ENCODE data around the gene CDYL. TPM values are rescaled to one million over a fixed set of nuclear protein-coding genes. Genes with fewer than 3 reads are reported as not detected.

CDYL gene
- total RNA-seq, 1 experiment from 2014 or later, result 38.4 TPM

- Histone ChIP-seq H3K79me2 (ENCODE audit: low read length) (no peaks in the 10 kb centered on the region), H3K36me3 (ENCODE audit: low read depth, low read length) (no peaks in the 10 kb centered on the region), H3K27ac (ENCODE audit: low read length) (no peak overlapping the region), H3K9ac (ENCODE audit: low read length) (no peak overlapping the region), H3K9me3 (ENCODE audit: low read length) (no peaks in the 10 kb centered on the region), H4K20me1 (ENCODE audit: low read length) (no peaks in the 10 kb centered on the region), H3K4me1 (ENCODE audit: insufficient read depth, low read length) (peaks cover 4% of the 10 kb centered on the region; the same call in 1 of the 2 replicates), H3K4me3 (ENCODE audit: low read length) (no peak overlapping the region), H3K4me2 (ENCODE audit: low read length) (no peak overlapping the region), H3F3A (ENCODE audit: low read length, unreplicated experiment) (no peaks in the 10 kb centered on the region), H2AFZ (ENCODE audit: low read length) (no peak overlapping the region), H3K27me3 (ENCODE audit: low read length) (no peaks in the 10 kb centered on the region), H3K9me2 (replicated peaks; ENCODE audit: low read length) (no peaks in the 10 kb centered on the region)
- ATAC-seq, result no peak
- POLR2A ChIA-PET (ENCODE audit: unreplicated experiment), result no interaction called here
- DNase-seq, result no peak
- TF ChIP-seq CTCF (conservative IDR thresholded peaks at IDR 0.05; ENCODE audit: low read depth, low read length) (no peak), EZH2phosphoT487 (IDR thresholded peaks at IDR 0.05; ENCODE audit: borderline replicate concordance, low read length) (no peak), EZH2 (IDR thresholded peaks at IDR 0.05; ENCODE audit: low read length, unreplicated experiment) (no peak)
- CTCF ChIA-PET, result no interaction called here
- BruUV-seq (replicated peaks), result no TSS peak
- intact Hi-C loops (cut with micrococcal nuclease), result no loop called here
Observed at GRCh38 chr6:4740032-4740431, 36.2 kb upstream of the CDYL start.

- CTCF ChIA-PET, result no interaction called here
- ATAC-seq, result no peak
- no peak for DNase-seq
Observed at GRCh38 chr6:4743062-4743461, 33.1 kb upstream of the CDYL start.

DNA sequence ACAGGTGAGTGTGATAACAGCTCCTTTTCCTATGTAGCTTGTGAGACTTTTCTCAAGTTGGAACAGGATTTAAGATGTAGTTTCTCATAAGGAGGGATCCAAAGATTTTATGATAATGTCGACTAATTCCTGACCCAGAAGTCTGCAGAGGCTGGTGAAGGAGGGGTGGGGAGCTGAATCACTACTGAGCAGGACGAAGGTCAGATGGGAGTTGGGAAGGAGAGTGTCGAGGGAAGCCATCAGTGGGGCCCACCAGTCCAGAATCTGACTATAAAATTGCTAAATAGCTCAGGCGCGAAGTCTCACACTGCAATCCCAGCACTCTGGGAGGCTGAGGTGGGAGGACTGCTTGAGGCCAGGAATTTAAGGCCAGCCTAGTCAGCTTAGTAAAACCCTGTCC, 32.3 kb upstream of the CDYL start:
- CTCF ChIA-PET, result no interaction called here
- TF ChIP-seq EZH2phosphoT487 (IDR thresholded peaks at IDR 0.05; ENCODE audit: borderline replicate concordance, low read length) (no peak), CTCF (conservative IDR thresholded peaks at IDR 0.05; ENCODE audit: low read depth, low read length) (no peak), EZH2 (IDR thresholded peaks at IDR 0.05; ENCODE audit: low read length, unreplicated experiment) (no peak)
- Histone ChIP-seq H3K27ac (ENCODE audit: low read length) (no peak overlapping the region), H4K20me1 (ENCODE audit: low read length) (no peaks in the 10 kb centered on the region), H2AFZ (ENCODE audit: low read length) (no peak overlapping the region), H3K9ac (ENCODE audit: low read length) (no peak overlapping the region), H3K4me1 (ENCODE audit: insufficient read depth, low read length) (peaks cover 4% of the 10 kb centered on the region; the same call in 1 of the 2 replicates), H3K27me3 (ENCODE audit: low read length) (no peaks in the 10 kb centered on the region), H3K79me2 (ENCODE audit: low read length) (no peaks in the 10 kb centered on the region), H3K9me3 (ENCODE audit: low read length) (no peaks in the 10 kb centered on the region), H3K36me3 (ENCODE audit: low read depth, low read length) (no peaks in the 10 kb centered on the region), H3F3A (ENCODE audit: low read length, unreplicated experiment) (no peaks in the 10 kb centered on the region), H3K4me2 (ENCODE audit: low read length) (no peak overlapping the region), H3K4me3 (ENCODE audit: low read length) (no peak overlapping the region), H3K9me2 (replicated peaks; ENCODE audit: low read length) (no peaks in the 10 kb centered on the region)
- POLR2A ChIA-PET (ENCODE audit: unreplicated experiment), result no interaction called here
- BruUV-seq (replicated peaks), result no TSS peak
- ATAC-seq (no peak), DNase-seq (no peak)
- intact Hi-C loops (cut with micrococcal nuclease), result no loop called here

More at GRCh38 chr6:4743062-4743461, 33.1 kb upstream of the CDYL start:
- TF ChIP-seq EZH2 (IDR thresholded peaks at IDR 0.05; ENCODE audit: low read length, unreplicated experiment) (no peak), EZH2phosphoT487 (IDR thresholded peaks at IDR 0.05; ENCODE audit: borderline replicate concordance, low read length) (no peak)
- no peaks in the 10 kb centered on the region for H3K9me2 ChIP-seq (replicated peaks; ENCODE audit: low read length)
- POLR2A ChIA-PET (ENCODE audit: unreplicated experiment), result no interaction called here
- H3K9me3 ChIP-seq (ENCODE audit: low read length), result no peaks in the 10 kb centered on the region
- no peaks in the 10 kb centered on the region for H4K20me1 ChIP-seq (ENCODE audit: low read length)
- peaks cover 4% of the 10 kb centered on the region; the same call in 1 of the 2 replicates for H3K4me1 ChIP-seq (ENCODE audit: insufficient read depth, low read length)
- no TSS peak for BruUV-seq (replicated peaks)
- no peaks in the 10 kb centered on the region for H3K79me2 ChIP-seq (ENCODE audit: low read length)
- no peak overlapping the region for H3K9ac ChIP-seq (ENCODE audit: low read length)
- H2AFZ ChIP-seq (ENCODE audit: low read length), result no peak overlapping the region
- no peak overlapping the region for H3K4me3 ChIP-seq (ENCODE audit: low read length)
- H3K27me3 ChIP-seq (ENCODE audit: low read length), result no peaks in the 10 kb centered on the region
- no peak overlapping the region for H3K27ac ChIP-seq (ENCODE audit: low read length)
- intact Hi-C loops (cut with micrococcal nuclease), result no loop called here
- no peaks in the 10 kb centered on the region for H3F3A ChIP-seq (ENCODE audit: low read length, unreplicated experiment)
- no peaks in the 10 kb centered on the region for H3K36me3 ChIP-seq (ENCODE audit: low read depth, low read length)
- no peak overlapping the region for H3K4me2 ChIP-seq (ENCODE audit: low read length)

Data from PC-3 (cell line).